Measurements from ENCODE around the gene PLP1.

PLP1 gene

GRCh38 chrX:103825881-103826280 is 49.2 kb downstream of the PLP1 start:
- no peak for DNase-seq (ENCODE audit: low read depth)
- TF ChIP-seq, protein P1, sequence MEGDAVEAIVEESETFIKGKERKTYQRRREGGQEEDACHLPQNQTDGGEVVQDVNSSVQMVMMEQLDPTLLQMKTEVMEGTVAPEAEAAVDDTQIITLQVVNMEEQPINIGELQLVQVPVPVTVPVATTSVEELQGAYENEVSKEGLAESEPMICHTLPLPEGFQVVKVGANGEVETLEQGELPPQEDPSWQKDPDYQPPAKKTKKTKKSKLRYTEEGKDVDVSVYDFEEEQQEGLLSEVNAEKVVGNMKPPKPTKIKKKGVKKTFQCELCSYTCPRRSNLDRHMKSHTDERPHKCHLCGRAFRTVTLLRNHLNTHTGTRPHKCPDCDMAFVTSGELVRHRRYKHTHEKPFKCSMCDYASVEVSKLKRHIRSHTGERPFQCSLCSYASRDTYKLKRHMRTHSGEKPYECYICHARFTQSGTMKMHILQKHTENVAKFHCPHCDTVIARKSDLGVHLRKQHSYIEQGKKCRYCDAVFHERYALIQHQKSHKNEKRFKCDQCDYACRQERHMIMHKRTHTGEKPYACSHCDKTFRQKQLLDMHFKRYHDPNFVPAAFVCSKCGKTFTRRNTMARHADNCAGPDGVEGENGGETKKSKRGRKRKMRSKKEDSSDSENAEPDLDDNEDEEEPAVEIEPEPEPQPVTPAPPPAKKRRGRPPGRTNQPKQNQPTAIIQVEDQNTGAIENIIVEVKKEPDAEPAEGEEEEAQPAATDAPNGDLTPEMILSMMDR (IDR thresholded peaks at IDR 0.05; ENCODE audit: control insufficient read depth, extremely low read depth, insufficient read depth): no peak
- H3K4me3 ChIP-seq (ENCODE audit: low read depth, low read length): no peak overlapping the region

DNA sequence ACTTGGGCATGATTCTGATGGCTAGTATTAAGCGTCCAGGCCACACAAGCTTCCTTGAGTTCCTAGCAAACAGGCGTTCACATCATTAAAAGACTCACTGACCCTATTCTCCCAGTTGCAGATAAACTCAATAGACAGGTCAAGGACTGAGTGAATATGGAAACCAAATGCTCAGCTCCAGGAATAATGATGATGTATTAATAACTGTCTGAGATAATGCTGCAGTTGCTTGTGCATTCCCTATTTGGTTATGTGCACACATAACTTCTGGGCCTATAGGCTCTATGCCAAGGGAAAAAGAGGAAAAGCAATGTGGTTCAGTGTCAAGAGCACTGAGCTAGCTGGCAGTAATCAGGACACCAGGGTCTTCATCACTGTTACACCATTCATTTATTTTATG is 51.9 kb downstream of the PLP1 start:
- no peak overlapping the region for H3K4me3 ChIP-seq (ENCODE audit: low read depth, low read length)
- no peak for DNase-seq (ENCODE audit: low read depth)
- TF ChIP-seq, protein P1 (IDR thresholded peaks at IDR 0.05; ENCODE audit: control insufficient read depth, extremely low read depth, insufficient read depth): no peak

- DNase-seq (ENCODE audit: low read depth): no peak
- TF ChIP-seq, protein P1 (IDR thresholded peaks at IDR 0.05; ENCODE audit: control insufficient read depth, extremely low read depth, insufficient read depth): no peak
- no peak overlapping the region for H3K4me3 ChIP-seq (ENCODE audit: low read depth, low read length)
Measured at GRCh38 chrX:103830848-103831247, 54.2 kb downstream of the PLP1 start.

DNA sequence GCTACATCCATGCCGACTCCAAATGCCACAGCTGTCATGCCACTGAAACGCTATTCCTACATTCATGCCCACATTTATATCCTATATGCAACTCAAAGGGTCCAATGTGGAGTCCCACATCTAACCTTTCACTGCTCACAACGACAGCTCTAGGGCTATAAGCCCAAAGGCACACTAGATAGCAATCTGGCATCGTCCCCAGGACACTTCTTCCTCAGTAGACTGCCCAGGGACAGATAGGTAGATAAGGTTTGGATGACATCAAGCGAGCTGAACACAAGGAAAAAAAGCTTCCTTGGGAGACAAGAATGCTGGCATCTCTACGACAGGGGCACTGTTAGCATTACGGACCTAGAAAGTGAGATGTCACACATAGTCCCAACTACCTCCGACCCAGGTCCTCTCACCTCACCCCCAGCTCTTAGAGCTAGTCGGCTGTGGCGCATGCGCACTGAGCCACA is 54.7 kb downstream of the PLP1 start:
- no peak for DNase-seq (ENCODE audit: low read depth)
- TF ChIP-seq, protein P1 (IDR thresholded peaks at IDR 0.05; ENCODE audit: control insufficient read depth, extremely low read depth, insufficient read depth): no peak

GRCh38 chrX:103831803-103832544 is 55.3 kb downstream of the PLP1 start, which contains the start of gene RAB9B:
Gene RAB9B, minus strand, starts transcription at chrX:103832257. Its CDS starts 6,473 bp downstream, at chrX:103825784.
- DNase-seq (ENCODE audit: low read depth): no peak
- TF ChIP-seq, protein P1 (IDR thresholded peaks at IDR 0.05; ENCODE audit: control insufficient read depth, extremely low read depth, insufficient read depth): no peak
- H3K4me3 ChIP-seq (ENCODE audit: low read depth, low read length): peak within 1 kb of the TSS; percentile 60

More for the DNA sequence above, 54.7 kb downstream of the PLP1 start:
- H3K4me3 ChIP-seq (ENCODE audit: low read depth, low read length): peak overlapping the region; percentile 60

DNA sequence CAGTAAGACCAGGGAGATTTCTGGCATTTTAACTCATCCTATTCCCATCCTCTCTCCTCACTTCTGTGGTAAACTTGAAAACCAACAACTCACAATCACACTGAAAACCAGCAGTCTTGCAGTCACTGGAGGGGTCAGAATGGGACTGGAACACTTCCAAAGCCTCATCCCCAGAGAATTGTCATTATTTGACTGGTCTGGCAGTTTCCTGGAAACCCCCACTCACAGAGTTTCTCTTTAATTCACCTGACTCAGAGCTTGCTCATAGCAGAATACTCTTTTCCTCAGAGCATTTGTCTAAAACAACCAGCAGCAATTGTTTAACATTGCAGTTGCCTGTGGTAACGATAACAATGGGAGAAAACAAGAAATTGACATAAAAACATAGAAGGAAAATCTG is 62.8 kb downstream of the PLP1 start:
- TF ChIP-seq, protein P1 (IDR thresholded peaks at IDR 0.05; ENCODE audit: control insufficient read depth, extremely low read depth, insufficient read depth): no peak
- no peak overlapping the region for H3K4me3 ChIP-seq (ENCODE audit: low read depth, low read length)
- no peak for DNase-seq (ENCODE audit: low read depth)
